Activated naive CD4-positive, alpha-beta T cell treated with anti-CD3 and anti-CD28 coated beads, Interleukin-2, amount 50 U/mL, for 72 hours (primary cell): ENCODE results near the gene FAM149A. TPM values are rescaled to one million over a fixed set of nuclear protein-coding genes. Genes with fewer than 3 reads are reported as not detected.

ENCODE experiments used
- ATAC-seq, 2 donors: fragments of 150-1000 bp; cut with Tn5 transposase; 2 replicates each; pipeline ENCODE4 v1.10.0; 2021; ENCODE audit warnings: mild to moderate bottlenecking in 2 of 2, moderate library complexity in 2 of 2
- DNase-seq, 2 donors: peaks; one replicate each; pipeline ENCODE4 v3.0.0; 2021 to 2022; ENCODE audit warnings: low spot score in 2 of 2
- H3K27ac Mint-ChIP-seq, 2 donors: one replicate each; pipeline ENCODE4 v1.8.0; 2022; ENCODE audit warnings: mild to moderate bottlenecking in 2 of 2, mixed read lengths in 2 of 2
- H3K36me3 Mint-ChIP-seq, 2 donors: one replicate each; pipeline ENCODE4 v1.8.0; 2022; ENCODE audit warnings: mixed read lengths in 2 of 2
- H3K9me3 Mint-ChIP-seq, 2 donors: one replicate each; pipeline ENCODE4 v1.8.0; 2022; ENCODE audit warnings: mixed read lengths in 2 of 2
- total RNA-seq, 2 donors: library from RNA; stranded (reverse); gene quantifications; one replicate each; pipeline ENCODE4 v1.2.3, GENCODE V29; 2022

Gene FAM149A
- total RNA-seq, 2 donors from 2014 or later, result 0.97 to 5.1 TPM

GRCh38 chr4:186096681-186097165 lies 7.8 kb upstream of the FAM149A start:
- no peak for DNase-seq
- Mint-ChIP-seq H3K9me3 (no peaks in the 10 kb centered on the region), H3K27ac (no peak overlapping the region), H3K36me3 (no peaks in the 10 kb centered on the region)
- ATAC-seq, result no peak

GRCh38 chr4:186097386-186097785 lies 7.1 kb upstream of the FAM149A start:
- H3K36me3 Mint-ChIP-seq, result no peaks in the 10 kb centered on the region
- no peaks in the 10 kb centered on the region for H3K9me3 Mint-ChIP-seq
- ATAC-seq (no peak), DNase-seq (no peak)
- no peak overlapping the region for H3K27ac Mint-ChIP-seq

- Mint-ChIP-seq H3K9me3 (no peaks in the 10 kb centered on the region), H3K36me3 (peaks cover 5 to 14% of the 10 kb centered on the region in 2 donors), H3K27ac (no peak overlapping the region)
- no peak for ATAC-seq
- DNase-seq, result no peak
Observed at GRCh38 chr4:186102931-186103330, 1.6 kb upstream of the FAM149A start.

- peak; percentile 36 to 46 for ATAC-seq
- no peaks in the 10 kb centered on the region for H3K9me3 Mint-ChIP-seq
- peaks cover 5 to 14% of the 10 kb centered on the region in 2 donors for H3K36me3 Mint-ChIP-seq
- DNase-seq, result peak in 1 of 2 donors; percentile 6
- no peak overlapping the region for H3K27ac Mint-ChIP-seq
Observed at GRCh38 chr4:186104890-186105646, 564 bp downstream of the FAM149A start.

GRCh38 chr4:186105647-186106321 lies 1.3 kb downstream of the FAM149A start:
- peak overlapping the region in 1 of 2 donors; percentile 55 for H3K27ac Mint-ChIP-seq
- H3K9me3 Mint-ChIP-seq, result no peaks in the 10 kb centered on the region
- ATAC-seq, result no peak
- H3K36me3 Mint-ChIP-seq, result peaks cover 5 to 14% of the 10 kb centered on the region in 2 donors
- no peak for DNase-seq

- peaks cover 5 to 14% of the 10 kb centered on the region in 2 donors for H3K36me3 Mint-ChIP-seq
- H3K27ac Mint-ChIP-seq, result no peak overlapping the region
- no peaks in the 10 kb centered on the region for H3K9me3 Mint-ChIP-seq
- ATAC-seq, result no peak
- DNase-seq, result no peak
Observed at GRCh38 chr4:186107947-186108346, 3.4 kb downstream of the FAM149A start.

- ATAC-seq, result no peak
- DNase-seq, result no peak
- Mint-ChIP-seq H3K9me3 (no peaks in the 10 kb centered on the region), H3K36me3 (peaks cover 5 to 10% of the 10 kb centered on the region in 2 donors), H3K27ac (no peak overlapping the region)
Observed at GRCh38 chr4:186108391-186108790, 3.9 kb downstream of the FAM149A start.

GRCh38 chr4:186109245-186109644 lies 4.7 kb downstream of the FAM149A start:
- ATAC-seq (no peak), DNase-seq (no peak)
- H3K27ac Mint-ChIP-seq, result no peak overlapping the region
- no peaks in the 10 kb centered on the region for H3K9me3 Mint-ChIP-seq
- H3K36me3 Mint-ChIP-seq, result peaks cover 1 to 7% of the 10 kb centered on the region in 2 donors

GRCh38 chr4:186116697-186117096 lies 12.2 kb downstream of the FAM149A start:
- no peak for DNase-seq
- no peak for ATAC-seq
- H3K27ac Mint-ChIP-seq, result no peak overlapping the region
- H3K9me3 Mint-ChIP-seq, result no peaks in the 10 kb centered on the region
- no peaks in the 10 kb centered on the region for H3K36me3 Mint-ChIP-seq

GRCh38 chr4:186118582-186118981 lies 14.1 kb downstream of the FAM149A start:
- H3K27ac Mint-ChIP-seq, result no peak overlapping the region
- DNase-seq (no peak), ATAC-seq (no peak)
- H3K36me3 Mint-ChIP-seq, result no peaks in the 10 kb centered on the region
- H3K9me3 Mint-ChIP-seq, result no peaks in the 10 kb centered on the region

- ATAC-seq, result no peak
Observed at GRCh38 chr4:186121057-186121456, 16.6 kb downstream of the FAM149A start.

GRCh38 chr4:186128842-186129241 lies 24.3 kb downstream of the FAM149A start:
- no peak for ATAC-seq
- DNase-seq, result no peak
- Mint-ChIP-seq H3K9me3 (no peaks in the 10 kb centered on the region), H3K27ac (no peak overlapping the region), H3K36me3 (no peaks in the 10 kb centered on the region)

More at GRCh38 chr4:186121057-186121456, 16.6 kb downstream of the FAM149A start:
- Mint-ChIP-seq H3K27ac (no peak overlapping the region), H3K36me3 (no peaks in the 10 kb centered on the region), H3K9me3 (no peaks in the 10 kb centered on the region)
- DNase-seq, result no peak

- H3K9me3 Mint-ChIP-seq, result no peaks in the 10 kb centered on the region
- H3K27ac Mint-ChIP-seq, result no peak overlapping the region
- no peaks in the 10 kb centered on the region for H3K36me3 Mint-ChIP-seq
- ATAC-seq (no peak), DNase-seq (no peak)
Observed at GRCh38 chr4:186131935-186132334, 27.4 kb downstream of the FAM149A start.

- ATAC-seq, result peak; percentile 61 to 64
- no peaks in the 10 kb centered on the region for H3K36me3 Mint-ChIP-seq
- H3K9me3 Mint-ChIP-seq, result no peaks in the 10 kb centered on the region
- no peak for DNase-seq
- H3K27ac Mint-ChIP-seq, result no peak overlapping the region
Observed at GRCh38 chr4:186132577-186133242, 28.2 kb downstream of the FAM149A start.

GRCh38 chr4:186134257-186134656 lies 29.8 kb downstream of the FAM149A start:
- ATAC-seq (peak; percentile 44 to 87), DNase-seq (no peak)
- no peaks in the 10 kb centered on the region for H3K36me3 Mint-ChIP-seq
- no peaks in the 10 kb centered on the region for H3K9me3 Mint-ChIP-seq
- H3K27ac Mint-ChIP-seq, result no peak overlapping the region

- no peaks in the 10 kb centered on the region for H3K9me3 Mint-ChIP-seq
- DNase-seq (no peak), ATAC-seq (no peak)
- H3K36me3 Mint-ChIP-seq, result no peaks in the 10 kb centered on the region
- H3K27ac Mint-ChIP-seq, result no peak overlapping the region
Observed at GRCh38 chr4:186134861-186135260, 30.4 kb downstream of the FAM149A start.

- ATAC-seq (no peak), DNase-seq (no peak)
- H3K9me3 Mint-ChIP-seq, result no peaks in the 10 kb centered on the region
- H3K27ac Mint-ChIP-seq, result no peak overlapping the region
- no peaks in the 10 kb centered on the region for H3K36me3 Mint-ChIP-seq
Observed at GRCh38 chr4:186137196-186137794, 32.8 kb downstream of the FAM149A start.
